HG03045 (cell line): ENCODE results near the gene NECAB2.

Experiments used
- ATAC-seq: cut with Tn5 transposase; IDR thresholded peaks from one replicate; pipeline ENCODE4 v1.9.1; 2021; ENCODE audit warnings: mild to moderate bottlenecking, moderate library complexity; ENCODE audit not compliant: unreplicated experiment

The NECAB2 gene

GRCh38 chr16:84016477-84016876 lies 48.4 kb downstream of the NECAB2 start:
- no peak for ATAC-seq

- no peak for ATAC-seq
These were observed 50.7 kb downstream of the NECAB2 start for GRCh38 chr16:84018710-84019109.

- no peak for ATAC-seq
These were observed 52.3 kb downstream of the NECAB2 start for GRCh38 chr16:84020353-84020752.

GRCh38 chr16:84021488-84021887 lies 53.4 kb downstream of the NECAB2 start:
- ATAC-seq: no peak

GRCh38 chr16:84022644-84023043 lies 54.6 kb downstream of the NECAB2 start:
- no peak for ATAC-seq

GRCh38 chr16:84024854-84025253 lies 56.8 kb downstream of the NECAB2 start:
- ATAC-seq: no peak

GRCh38 chr16:84026606-84027005 lies 58.6 kb downstream of the NECAB2 start:
- no peak for ATAC-seq

GRCh38 chr16:84027625-84028024 lies 59.6 kb downstream of the NECAB2 start:
- no peak for ATAC-seq

- ATAC-seq: no peak
These were observed 61.4 kb downstream of the NECAB2 start for GRCh38 chr16:84029297-84030047.

GRCh38 chr16:84031556-84031955 lies 63.5 kb downstream of the NECAB2 start:
- ATAC-seq: no peak

GRCh38 chr16:84032458-84033178 lies 64.6 kb downstream of the NECAB2 start:
- ATAC-seq: no peak

GRCh38 chr16:84033251-84034195 lies 65.5 kb downstream of the NECAB2 start:
- ATAC-seq: no peak

- ATAC-seq: no peak
These were observed 66.5 kb downstream of the NECAB2 start for GRCh38 chr16:84034516-84034915.

GRCh38 chr16:84036131-84036530 lies 68.1 kb downstream of the NECAB2 start:
- no peak for ATAC-seq

GRCh38 chr16:84036982-84037425 lies 69.0 kb downstream of the NECAB2 start:
- no peak for ATAC-seq

GRCh38 chr16:84038469-84038868 lies 70.4 kb downstream of the NECAB2 start:
- ATAC-seq: no peak

- ATAC-seq: no peak
These were observed 71.7 kb downstream of the NECAB2 start for GRCh38 chr16:84039696-84040095.

- no peak for ATAC-seq
These were observed 72.3 kb downstream of the NECAB2 start for GRCh38 chr16:84040226-84040822.

GRCh38 chr16:84040823-84041820 lies 73.1 kb downstream of the NECAB2 start:
- no peak for ATAC-seq

- ATAC-seq: no peak
These were observed 73.8 kb downstream of the NECAB2 start for GRCh38 chr16:84041881-84042280.
